Duodenal mucosa (tissue), 2 donors: ENCODE results near the gene CRACR2A.

Experiments used
- H3K27ac ChIP-seq: one replicate; pipeline ENCODE4 v1.7.0; 2013; ENCODE audit warnings: low read depth, low read length
- H3K27me3 ChIP-seq, 2 donors: one replicate each; pipeline ENCODE4 v1.7.0; 2013; ENCODE audit warnings: low read length in 2 of 2, control low read depth in 1 of 2; ENCODE audit not compliant: insufficient read depth in 2 of 2, control insufficient read depth in 1 of 2
- H3K36me3 ChIP-seq, 2 donors: one replicate each; pipeline ENCODE4 v1.7.0; 2013; ENCODE audit warnings: low read length in 2 of 2, control low read depth in 1 of 2; ENCODE audit not compliant: insufficient read depth in 2 of 2, control insufficient read depth in 1 of 2
- H3K4me1 ChIP-seq, 2 donors: one replicate each; pipeline ENCODE4 v1.7.0; 2013; ENCODE audit warnings: low read length in 2 of 2, control low read depth in 1 of 2; ENCODE audit not compliant: insufficient read depth in 2 of 2, control insufficient read depth in 1 of 2
- H3K4me3 ChIP-seq, 2 donors: one replicate each; pipeline ENCODE4 v1.7.0; 2013; ENCODE audit warnings: low read length in 2 of 2, low read depth in 1 of 2
- H3K9ac ChIP-seq, 2 donors: one replicate each; pipeline ENCODE4 v1.7.0; 2013; ENCODE audit warnings: low read length in 2 of 2, low read depth in 1 of 2
- H3K9me3 ChIP-seq, 2 donors: one replicate each; pipeline ENCODE4 v1.7.0; 2013; ENCODE audit warnings: low read length in 2 of 2, control low read depth in 1 of 2; ENCODE audit not compliant: control insufficient read depth in 1 of 2

The CRACR2A gene

GRCh38 chr12:3712209-3712992, 40.5 kb downstream of the CRACR2A start:
- no peak overlapping the region for H3K9ac ChIP-seq
- H3K36me3 ChIP-seq, result peaks cover 0 to 5% of the 10 kb centered on the region in 2 donors
- no peak overlapping the region for H3K4me3 ChIP-seq
- no peak overlapping the region for H3K27ac ChIP-seq
- H3K4me1 ChIP-seq, result peaks cover 0 to 4% of the 10 kb centered on the region in 2 donors
- H3K27me3 ChIP-seq, result no peaks in the 10 kb centered on the region
- no peaks in the 10 kb centered on the region for H3K9me3 ChIP-seq

GRCh38 chr12:3705354-3705675, 47.6 kb downstream of the CRACR2A start:
- H3K4me3 ChIP-seq, result no peak overlapping the region
- peaks cover 0 to 8% of the 10 kb centered on the region in 2 donors for H3K4me1 ChIP-seq
- no peaks in the 10 kb centered on the region for H3K27me3 ChIP-seq
- H3K27ac ChIP-seq, result no peak overlapping the region
- no peaks in the 10 kb centered on the region for H3K36me3 ChIP-seq
- H3K9me3 ChIP-seq, result no peaks in the 10 kb centered on the region
- no peak overlapping the region for H3K9ac ChIP-seq

GRCh38 chr12:3704512-3705353, 48.2 kb downstream of the CRACR2A start:
- no peak overlapping the region for H3K9ac ChIP-seq
- H3K9me3 ChIP-seq, result no peaks in the 10 kb centered on the region
- H3K27me3 ChIP-seq, result no peaks in the 10 kb centered on the region
- no peak overlapping the region for H3K27ac ChIP-seq
- peaks cover 0 to 8% of the 10 kb centered on the region in 2 donors for H3K4me1 ChIP-seq
- H3K36me3 ChIP-seq, result no peaks in the 10 kb centered on the region
- peak overlapping the region in 1 of 2 donors; percentile 7 for H3K4me3 ChIP-seq

GRCh38 chr12:3700861-3701260, 52.0 kb downstream of the CRACR2A start:
- no peaks in the 10 kb centered on the region for H3K9me3 ChIP-seq
- peaks cover 0 to 8% of the 10 kb centered on the region in 2 donors for H3K4me1 ChIP-seq
- no peak overlapping the region for H3K27ac ChIP-seq
- no peaks in the 10 kb centered on the region for H3K27me3 ChIP-seq
- no peak overlapping the region for H3K9ac ChIP-seq
- no peak overlapping the region for H3K4me3 ChIP-seq
- peaks cover 0 to 5% of the 10 kb centered on the region in 2 donors for H3K36me3 ChIP-seq

GRCh38 chr12:3698218-3698974, 54.5 kb downstream of the CRACR2A start:
- no peaks in the 10 kb centered on the region for H3K9me3 ChIP-seq
- no peak overlapping the region for H3K4me3 ChIP-seq
- no peaks in the 10 kb centered on the region for H3K4me1 ChIP-seq
- H3K9ac ChIP-seq, result no peak overlapping the region
- H3K27me3 ChIP-seq, result no peaks in the 10 kb centered on the region
- no peak overlapping the region for H3K27ac ChIP-seq
- peaks cover 0 to 10% of the 10 kb centered on the region in 2 donors for H3K36me3 ChIP-seq

- no peak overlapping the region for H3K27ac ChIP-seq
- H3K9ac ChIP-seq, result no peak overlapping the region
- H3K4me1 ChIP-seq, result no peaks in the 10 kb centered on the region
- no peaks in the 10 kb centered on the region for H3K27me3 ChIP-seq
- H3K9me3 ChIP-seq, result no peaks in the 10 kb centered on the region
- no peak overlapping the region for H3K4me3 ChIP-seq
- peaks cover 0 to 15% of the 10 kb centered on the region in 2 donors for H3K36me3 ChIP-seq
These were observed 55.5 kb downstream of the CRACR2A start for GRCh38 chr12:3697311-3697870.

- no peaks in the 10 kb centered on the region for H3K27me3 ChIP-seq
- H3K36me3 ChIP-seq, result peaks cover 0 to 15% of the 10 kb centered on the region in 2 donors
- no peaks in the 10 kb centered on the region for H3K9me3 ChIP-seq
- no peak overlapping the region for H3K9ac ChIP-seq
- H3K27ac ChIP-seq, result no peak overlapping the region
- no peaks in the 10 kb centered on the region for H3K4me1 ChIP-seq
- no peak overlapping the region for H3K4me3 ChIP-seq
These were observed 58.2 kb downstream of the CRACR2A start for GRCh38 chr12:3694673-3695072.

- no peak overlapping the region for H3K4me3 ChIP-seq
- H3K9me3 ChIP-seq, result no peaks in the 10 kb centered on the region
- peaks cover 0 to 15% of the 10 kb centered on the region in 2 donors for H3K36me3 ChIP-seq
- no peak overlapping the region for H3K27ac ChIP-seq
- H3K27me3 ChIP-seq, result no peaks in the 10 kb centered on the region
- H3K4me1 ChIP-seq, result no peaks in the 10 kb centered on the region
- H3K9ac ChIP-seq, result no peak overlapping the region
These were observed 60.1 kb downstream of the CRACR2A start for GRCh38 chr12:3692616-3693365.

GRCh38 chr12:3686463-3686862, 66.4 kb downstream of the CRACR2A start:
- Histone ChIP-seq H3K9me3 (no peaks in the 10 kb centered on the region), H3K9ac (no peak overlapping the region), H3K4me1 (no peaks in the 10 kb centered on the region), H3K36me3 (no peaks in the 10 kb centered on the region), H3K27ac (no peak overlapping the region), H3K27me3 (no peaks in the 10 kb centered on the region), H3K4me3 (no peak overlapping the region)
